OCI-LY7 (cell line): ENCODE results near the gene TOP1.

ENCODE experiments used
- EZH2phosphoT487 ChIP-seq: fragments of 200-600 bp; sonication (generic); IDR thresholded peaks from 2 replicates; pipeline ENCODE4 v1.6.1; 2018; ENCODE audit warnings: low read depth, borderline replicate concordance, mild to moderate bottlenecking, mixed run types, antibody characterized with exemption, low read length, moderate library complexity, mixed read lengths
- TF ChIP-seq, protein P1 (sequence below): fragments of 200-600 bp; sonication (generic); conservative IDR thresholded peaks from 2 replicates; pipeline ENCODE4 v1.5.1; 2014; ENCODE audit warnings: mild to moderate bottlenecking, antibody characterized with exemption, low read length, moderate library complexity, mixed read lengths

DNA sequence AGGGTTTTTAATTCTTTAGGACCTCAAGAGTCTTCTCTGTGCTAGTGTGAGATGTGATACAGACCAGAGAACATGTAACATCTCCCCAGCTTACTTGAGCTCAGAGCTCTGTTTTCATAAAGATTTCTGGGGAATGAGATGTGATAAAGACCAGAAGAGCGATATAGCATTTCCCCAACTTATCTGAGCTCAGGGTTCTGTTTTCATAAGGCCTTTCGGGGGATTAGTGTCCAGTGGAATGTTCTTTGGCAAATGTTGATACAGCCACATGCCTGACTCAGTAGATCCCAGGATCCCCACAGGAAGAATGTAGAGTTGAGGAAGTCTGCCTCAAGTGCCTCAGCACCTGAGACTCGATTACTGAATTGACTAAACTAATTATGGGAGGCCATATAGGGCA lies 18.7 kb upstream of the TOP1 start:
- TF ChIP-seq, protein P1, sequence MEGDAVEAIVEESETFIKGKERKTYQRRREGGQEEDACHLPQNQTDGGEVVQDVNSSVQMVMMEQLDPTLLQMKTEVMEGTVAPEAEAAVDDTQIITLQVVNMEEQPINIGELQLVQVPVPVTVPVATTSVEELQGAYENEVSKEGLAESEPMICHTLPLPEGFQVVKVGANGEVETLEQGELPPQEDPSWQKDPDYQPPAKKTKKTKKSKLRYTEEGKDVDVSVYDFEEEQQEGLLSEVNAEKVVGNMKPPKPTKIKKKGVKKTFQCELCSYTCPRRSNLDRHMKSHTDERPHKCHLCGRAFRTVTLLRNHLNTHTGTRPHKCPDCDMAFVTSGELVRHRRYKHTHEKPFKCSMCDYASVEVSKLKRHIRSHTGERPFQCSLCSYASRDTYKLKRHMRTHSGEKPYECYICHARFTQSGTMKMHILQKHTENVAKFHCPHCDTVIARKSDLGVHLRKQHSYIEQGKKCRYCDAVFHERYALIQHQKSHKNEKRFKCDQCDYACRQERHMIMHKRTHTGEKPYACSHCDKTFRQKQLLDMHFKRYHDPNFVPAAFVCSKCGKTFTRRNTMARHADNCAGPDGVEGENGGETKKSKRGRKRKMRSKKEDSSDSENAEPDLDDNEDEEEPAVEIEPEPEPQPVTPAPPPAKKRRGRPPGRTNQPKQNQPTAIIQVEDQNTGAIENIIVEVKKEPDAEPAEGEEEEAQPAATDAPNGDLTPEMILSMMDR = no peak
- TF ChIP-seq EZH2phosphoT487 = no peak
